Measurements from ENCODE around the gene NT5C1B.

NT5C1B gene

GRCh38 chr2:18525852-18526251 is 63.5 kb downstream of the NT5C1B start:
- Histone ChIP-seq H3K4me2 (ENCODE audit: low read depth, low read length, poor library complexity, severe bottlenecking) (no peak overlapping the region), H3K9me2 (replicated peaks; ENCODE audit: insufficient read depth, low read length) (no peaks in the 10 kb centered on the region), H3F3A (ENCODE audit: insufficient read depth) (no peaks in the 10 kb centered on the region), H3K27me3 (ENCODE audit: low read length) (no peaks in the 10 kb centered on the region), H3K9ac (ENCODE audit: low read length) (no peak overlapping the region), H3K9me3 (ENCODE audit: insufficient read depth, low read length) (no peaks in the 10 kb centered on the region), H3K27ac (ENCODE audit: low read depth, low read length) (no peak overlapping the region), H2AFZ (ENCODE audit: low read depth, low read length, severe bottlenecking) (no peak overlapping the region), H3K79me2 (ENCODE audit: insufficient read depth, low read length) (no peaks in the 10 kb centered on the region), H3K4me3 (ENCODE audit: insufficient read depth, low read length, poor library complexity, severe bottlenecking) (no peak overlapping the region), H4K20me1 (ENCODE audit: low read depth, low read length) (no peaks in the 10 kb centered on the region), H3K36me3 (ENCODE audit: low read length) (no peaks in the 10 kb centered on the region)
- TF ChIP-seq CTCF (IDR thresholded peaks at IDR 0.05; ENCODE audit: insufficient read depth, low read length, poor library complexity, severe bottlenecking), result no peak
- no peak for TF ChIP-seq EZH2phosphoT487 (conservative IDR thresholded peaks at IDR 0.05; ENCODE audit: low read length)

GRCh38 chr2:18525236-18525635 is 64.1 kb downstream of the NT5C1B start:
- Histone ChIP-seq H2AFZ (ENCODE audit: low read depth, low read length, severe bottlenecking) (no peak overlapping the region), H3K79me2 (ENCODE audit: insufficient read depth, low read length) (no peaks in the 10 kb centered on the region), H3K9ac (ENCODE audit: low read length) (no peak overlapping the region), H3K9me2 (replicated peaks; ENCODE audit: insufficient read depth, low read length) (no peaks in the 10 kb centered on the region), H4K20me1 (ENCODE audit: low read depth, low read length) (no peaks in the 10 kb centered on the region), H3F3A (ENCODE audit: insufficient read depth) (no peaks in the 10 kb centered on the region), H3K27me3 (ENCODE audit: low read length) (no peaks in the 10 kb centered on the region), H3K36me3 (ENCODE audit: low read length) (no peaks in the 10 kb centered on the region), H3K4me2 (ENCODE audit: low read depth, low read length, poor library complexity, severe bottlenecking) (no peak overlapping the region), H3K4me3 (ENCODE audit: insufficient read depth, low read length, poor library complexity, severe bottlenecking) (no peak overlapping the region), H3K27ac (ENCODE audit: low read depth, low read length) (no peak overlapping the region), H3K9me3 (ENCODE audit: insufficient read depth, low read length) (no peaks in the 10 kb centered on the region)
- TF ChIP-seq CTCF (IDR thresholded peaks at IDR 0.05; ENCODE audit: insufficient read depth, low read length, poor library complexity, severe bottlenecking), result no peak
- no peak for TF ChIP-seq EZH2phosphoT487 (conservative IDR thresholded peaks at IDR 0.05; ENCODE audit: low read length)

- Histone ChIP-seq H3K4me2 (ENCODE audit: low read depth, low read length, poor library complexity, severe bottlenecking) (no peak overlapping the region), H3K27me3 (ENCODE audit: low read length) (no peaks in the 10 kb centered on the region), H4K20me1 (ENCODE audit: low read depth, low read length) (no peaks in the 10 kb centered on the region), H2AFZ (ENCODE audit: low read depth, low read length, severe bottlenecking) (no peak overlapping the region), H3K9ac (ENCODE audit: low read length) (no peak overlapping the region), H3K9me3 (ENCODE audit: insufficient read depth, low read length) (no peaks in the 10 kb centered on the region), H3K9me2 (replicated peaks; ENCODE audit: insufficient read depth, low read length) (no peaks in the 10 kb centered on the region), H3K27ac (ENCODE audit: low read depth, low read length) (no peak overlapping the region), H3K79me2 (ENCODE audit: insufficient read depth, low read length) (no peaks in the 10 kb centered on the region), H3F3A (ENCODE audit: insufficient read depth) (no peaks in the 10 kb centered on the region), H3K4me3 (ENCODE audit: insufficient read depth, low read length, poor library complexity, severe bottlenecking) (no peak overlapping the region), H3K36me3 (ENCODE audit: low read length) (no peaks in the 10 kb centered on the region)
- no peak for TF ChIP-seq EZH2phosphoT487 (conservative IDR thresholded peaks at IDR 0.05; ENCODE audit: low read length)
- TF ChIP-seq CTCF (IDR thresholded peaks at IDR 0.05; ENCODE audit: insufficient read depth, low read length, poor library complexity, severe bottlenecking), result no peak
Measured at GRCh38 chr2:18522484-18523146, 66.8 kb downstream of the NT5C1B start.

Data from SU-DHL-6 (cell line).